ENCODE results near the gene CCL20. TPM values are rescaled to one million over a fixed set of nuclear protein-coding genes. Genes with fewer than 3 reads are reported as not detected.
A peak's percentile ranks its signal among the peaks of the same experiment; 100 is the strongest.

CCL20 gene
- total and polyA plus RNA-seq, 2 of the 13 experiments (the other 11 are each of a cell fraction or from before 2014, with no cell fraction given): 223 to 903 TPM

- TF ChIP-seq BCLAF1 (IDR thresholded peaks at IDR 0.05) (no peak), TOE1 (CRISPR knock-in tag; IDR thresholded peaks at IDR 0.05) (peak; percentile 92), FOXA1 (IDR thresholded peaks at IDR 0.05) (no peak), FOXA1 (CRISPR knock-in tag; IDR thresholded peaks at IDR 0.05) (no peak; the same call in none of the 2 replicates), AHDC1 (CRISPR knock-in tag; IDR thresholded peaks at IDR 0.05; ENCODE audit: borderline replicate concordance) (peak; percentile 93; the same call in 1 of the 2 replicates), TFDP2 (CRISPR knock-in tag; IDR thresholded peaks at IDR 0.05) (peak; percentile 86), ASH2L (IDR thresholded peaks at IDR 0.05; ENCODE audit: insufficient read length, low read depth, low read length) (peak; percentile 80), PREB (CRISPR knock-in tag; IDR thresholded peaks at IDR 0.05) (no peak), KLF6 (CRISPR knock-in tag; IDR thresholded peaks at IDR 0.05) (peak; percentile 95), ZNF121 (CRISPR knock-in tag; IDR thresholded peaks at IDR 0.05) (peak; percentile 91), ZNF567 (CRISPR knock-in tag; IDR thresholded peaks at IDR 0.05; ENCODE audit: borderline replicate concordance) (peak; percentile 74; the same call in 1 of the 2 replicates), ZNF124 (CRISPR knock-in tag; IDR thresholded peaks at IDR 0.05) (peak; percentile 50; the same call in 1 of the 2 replicates), ZBTB7B (CRISPR knock-in tag; IDR thresholded peaks at IDR 0.05) (peak; percentile 97; the same call in 1 of the 2 replicates)
Measured at GRCh38 chr2:227818675-227819397, 5.2 kb downstream of the CCL20 start (continued).
